ENCODE results near the gene NMB.

GRCh38 chr15:84697236-84697990 lies 39.4 kb upstream of the NMB start:
- TF ChIP-seq CTCF (IDR thresholded peaks at IDR 0.05) (no peak), POLR2AphosphoS5 (IDR thresholded peaks at IDR 0.05) (no peak)
